GM21526 (cell line): ENCODE measurements around the gene CRISP3.
"Not testable (repeated sequence)": the region's sequence is repeated elsewhere in the genome, so short reads cannot be mapped to it uniquely, and the experiment has no call there.

Experiments
- ATAC-seq: cut with Tn5 transposase; IDR thresholded peaks from one replicate; pipeline ENCODE4 v1.9.1; 2021; ENCODE audit warnings: moderate library complexity; ENCODE audit not compliant: unreplicated experiment, low FRiP score

Gene CRISP3

GRCh38 chr6:49744259-49744658, at the start of gene CRISP3:
Gene CRISP3, minus strand, starts transcription at chr6:49744388. Its CDS starts 21 bp downstream, at chr6:49744367.
- ATAC-seq = no peak

- no peak for ATAC-seq
Observed at GRCh38 chr6:49790341-49790740, 46.2 kb upstream of the CRISP3 start.

- no peak for ATAC-seq
Observed at GRCh38 chr6:49787176-49787575, 43.0 kb upstream of the CRISP3 start, which contains the start of gene PGK2. Gene PGK2, minus strand, starts transcription at chr6:49787285. Its CDS starts 98 bp downstream, at chr6:49787187.

GRCh38 chr6:49784272-49784671, 40.1 kb upstream of the CRISP3 start:
- no peak for ATAC-seq

- no peak for ATAC-seq
Observed at GRCh38 chr6:49782725-49783124, 38.5 kb upstream of the CRISP3 start.

GRCh38 chr6:49782293-49782692, 38.1 kb upstream of the CRISP3 start:
- no peak for ATAC-seq

GRCh38 chr6:49776444-49776843, 32.3 kb upstream of the CRISP3 start:
- ATAC-seq = no peak

GRCh38 chr6:49775043-49775442, 30.9 kb upstream of the CRISP3 start:
- ATAC-seq = no peak

- ATAC-seq = no peak
Observed at GRCh38 chr6:49772285-49772684, 28.1 kb upstream of the CRISP3 start.

GRCh38 chr6:49766762-49767161, 22.6 kb upstream of the CRISP3 start:
- ATAC-seq = no peak

GRCh38 chr6:49764571-49765236, 20.5 kb upstream of the CRISP3 start:
- no peak for ATAC-seq

- ATAC-seq = no peak
Observed at GRCh38 chr6:49743429-49743828, 759 bp downstream of the CRISP3 start.

GRCh38 chr6:49739423-49739822, 4.8 kb downstream of the CRISP3 start:
- ATAC-seq = no peak

- no peak for ATAC-seq
Observed at GRCh38 chr6:49736017-49736508, 8.1 kb downstream of the CRISP3 start.

- no peak for ATAC-seq
Observed at GRCh38 chr6:49733680-49734079, 10.5 kb downstream of the CRISP3 start.

GRCh38 chr6:49732781-49733180, 11.4 kb downstream of the CRISP3 start:
- no peak for ATAC-seq

- ATAC-seq = no peak
Observed at GRCh38 chr6:49730251-49730650, 13.9 kb downstream of the CRISP3 start.

GRCh38 chr6:49723917-49724316, 20.3 kb downstream of the CRISP3 start:
- not testable (repeated sequence) for ATAC-seq

- no peak for ATAC-seq
Observed at GRCh38 chr6:49721297-49721696, 22.9 kb downstream of the CRISP3 start.

- no peak for ATAC-seq
Observed at GRCh38 chr6:49720372-49720771, 23.8 kb downstream of the CRISP3 start.

- no peak for ATAC-seq
Observed at GRCh38 chr6:49713346-49713745, 30.8 kb downstream of the CRISP3 start, which contains the start of gene CRISP2. Gene CRISP2, minus strand, starts transcription at chr6:49713543. Its CDS starts 4,347 bp downstream, at chr6:49709196.

- ATAC-seq = no peak
Observed at GRCh38 chr6:49698478-49698877, 45.7 kb downstream of the CRISP3 start.
